ENCODE data around the gene BDKRB2.

GRCh38 chr14:96232506-96232905 is 27.9 kb downstream of the BDKRB2 start:
- TF ChIP-seq EZH2 (IDR thresholded peaks at IDR 0.05; ENCODE audit: borderline replicate concordance, low read length) (no peak), CTCF (IDR thresholded peaks at IDR 0.05; ENCODE audit: low read length) (no peak)

Data from OCI-LY1 (cell line).